Psoas muscle (tissue), 8 donors: ENCODE results near the gene JAML. TPM values are rescaled to one million over a fixed set of nuclear protein-coding genes. Genes with fewer than 3 reads are reported as not detected.
"Not testable (repeated sequence)": the region's sequence is repeated elsewhere in the genome, so short reads cannot be mapped to it uniquely, and the experiment has no call there.

Experiments
- ATAC-seq, 4 donors: fragments of 200-7000 bp; cut with Tn5 transposase; one replicate each; pipeline ENCODE4 v1.9.1; 2020; ENCODE audit warnings: moderate library complexity in 3 of 4, mild to moderate bottlenecking in 2 of 4
- DNase-seq, 2 donors: peaks; one replicate each; pipeline ENCODE4 v3.0.0-alpha.2; 2020
- H3K27ac ChIP-seq: fragments of 200-600 bp; one replicate; pipeline ENCODE4 v1.8.0; 2022
- H3K27me3 ChIP-seq, 3 donors: fragments of 200-600 bp in 1 of 3; one replicate each; pipeline versions ENCODE4 v1.6.1 to v1.8.0; 2013 to 2022; ENCODE audit warnings: low read length in 2 of 3, mild to moderate bottlenecking in 2 of 3, moderate library complexity in 1 of 3; ENCODE audit not compliant: insufficient read depth in 3 of 3
- H3K36me3 ChIP-seq, 2 donors: fragments of 200-600 bp in 1 of 2; one replicate each; pipeline versions ENCODE4 v1.6.1 to v1.8.0; 2013 to 2022; ENCODE audit warnings: low read depth in 1 of 2, mild to moderate bottlenecking in 1 of 2, moderate library complexity in 1 of 2; ENCODE audit not compliant: insufficient read depth in 1 of 2
- H3K4me1 ChIP-seq: fragments of 200-600 bp; one replicate; pipeline ENCODE4 v1.8.0; 2022
- H3K4me3 ChIP-seq: fragments of 200-600 bp; one replicate; pipeline ENCODE4 v1.8.0; 2022; ENCODE audit warnings: mild to moderate bottlenecking
- H3K9me3 ChIP-seq: fragments of 200-600 bp; one replicate; pipeline ENCODE4 v1.8.0; 2022
- whole genome bisulfite sequencing, 3 donors: extraction: QIAGEN DNeasy Blood & Tissue Kit; methylation state at CpG; one replicate each; pipeline versions ENCODE4 v1.1.6 to v1.1.7; 2013; 5-methylcytosine and 5-hydroxymethylcytosine counted together
- intact Hi-C, 2 donors: fragments of 100-400 bp; cut with DNase I; formaldehyde crosslinking; loops; one replicate each; pipeline versions ENCODE4 v1.11.0 to v1.14.2; 2022
- polyA plus RNA-seq, 3 donors: library from polyadenylated mRNA; stranded (reverse); fragments of 200-250 nt; gene quantifications; one replicate each; pipeline ENCODE4 v1.2.3, GENCODE V29; 2013
- total RNA-seq, 4 donors: library from RNA; stranded (reverse); fragmentation: NEBNext Ultra II Directional in 2 of 4; extraction: Animal tissue kit (Norgen Biotek cat#: 25700) in 2 of 4; gene quantifications; one replicate each; pipeline versions ENCODE4 v1.2.1 to v1.2.4, GENCODE V29; 2021 to 2023
- TF ChIP-seq, protein P1 (sequence below): fragments of 200-600 bp; IDR thresholded peaks from one replicate; pipeline ENCODE4 v1.8.0; 2022; ENCODE audit warnings: antibody characterized with exemption
- donor health status: healthy with polysubstance abuse.
- donor health status: DM: no; HTN: no; CAD: no; lungs with moderate emphysema.
- donor health status: Bipolar disorder and iron deficiency.
- donor health status: healthy.
- donor health status: DM: yes; HTN: yes; CAD: no.
- donor health status: DM: no; HTN: no; CAD: no.
- donor health status: DM: no; HTN: no; CAD: no.
- donor health status: DM: yes; HTN: yes; CAD: no.

The JAML gene
- total and polyA plus RNA-seq, 7 donors, result 0.21 to 1.8 (median 0.48) TPM

DNA sequence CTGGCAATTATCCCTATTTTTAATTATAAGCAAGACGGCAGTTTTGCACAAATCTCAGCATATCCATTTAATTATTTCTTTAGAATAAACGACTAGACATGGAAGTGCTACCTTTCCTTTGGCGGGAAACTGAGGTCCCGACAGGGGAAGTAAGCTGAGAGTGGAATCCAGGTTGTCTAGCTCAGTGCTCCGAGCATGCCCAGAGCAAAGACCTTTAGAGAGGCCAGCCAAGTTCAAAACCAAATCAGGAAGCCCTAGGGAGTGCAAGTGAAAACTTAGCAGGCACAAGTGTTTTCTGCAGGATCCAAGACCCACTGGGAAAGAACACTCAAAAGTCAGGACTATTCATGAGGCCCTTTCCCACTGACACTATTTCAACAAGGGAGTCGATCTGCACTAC lies 25.7 kb downstream of the JAML start:
- H3K4me1 ChIP-seq, result peaks cover 16% of the 10 kb centered on the region
- H3K4me3 ChIP-seq, result no peak overlapping the region
- DNase-seq (no peak), ATAC-seq (no peak)
- no peaks in the 10 kb centered on the region for H3K27me3 ChIP-seq
- H3K9me3 ChIP-seq, result no peaks in the 10 kb centered on the region
- intact Hi-C loops, result loop anchor here (2.0 to 5.0 kb wide), 4 partner anchors 153 to 368 kb away; partner anchors contain the start of gene IFT46 (in 1 of the 2)
- no peak overlapping the region for H3K27ac ChIP-seq
- TF ChIP-seq, protein P1, sequence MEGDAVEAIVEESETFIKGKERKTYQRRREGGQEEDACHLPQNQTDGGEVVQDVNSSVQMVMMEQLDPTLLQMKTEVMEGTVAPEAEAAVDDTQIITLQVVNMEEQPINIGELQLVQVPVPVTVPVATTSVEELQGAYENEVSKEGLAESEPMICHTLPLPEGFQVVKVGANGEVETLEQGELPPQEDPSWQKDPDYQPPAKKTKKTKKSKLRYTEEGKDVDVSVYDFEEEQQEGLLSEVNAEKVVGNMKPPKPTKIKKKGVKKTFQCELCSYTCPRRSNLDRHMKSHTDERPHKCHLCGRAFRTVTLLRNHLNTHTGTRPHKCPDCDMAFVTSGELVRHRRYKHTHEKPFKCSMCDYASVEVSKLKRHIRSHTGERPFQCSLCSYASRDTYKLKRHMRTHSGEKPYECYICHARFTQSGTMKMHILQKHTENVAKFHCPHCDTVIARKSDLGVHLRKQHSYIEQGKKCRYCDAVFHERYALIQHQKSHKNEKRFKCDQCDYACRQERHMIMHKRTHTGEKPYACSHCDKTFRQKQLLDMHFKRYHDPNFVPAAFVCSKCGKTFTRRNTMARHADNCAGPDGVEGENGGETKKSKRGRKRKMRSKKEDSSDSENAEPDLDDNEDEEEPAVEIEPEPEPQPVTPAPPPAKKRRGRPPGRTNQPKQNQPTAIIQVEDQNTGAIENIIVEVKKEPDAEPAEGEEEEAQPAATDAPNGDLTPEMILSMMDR, result no peak
- no peaks in the 10 kb centered on the region for H3K36me3 ChIP-seq
- WGBS, 3 donors, result 53 to 68% (median 56%) methylated on average over 6 of the region's 6 CpGs

DNA sequence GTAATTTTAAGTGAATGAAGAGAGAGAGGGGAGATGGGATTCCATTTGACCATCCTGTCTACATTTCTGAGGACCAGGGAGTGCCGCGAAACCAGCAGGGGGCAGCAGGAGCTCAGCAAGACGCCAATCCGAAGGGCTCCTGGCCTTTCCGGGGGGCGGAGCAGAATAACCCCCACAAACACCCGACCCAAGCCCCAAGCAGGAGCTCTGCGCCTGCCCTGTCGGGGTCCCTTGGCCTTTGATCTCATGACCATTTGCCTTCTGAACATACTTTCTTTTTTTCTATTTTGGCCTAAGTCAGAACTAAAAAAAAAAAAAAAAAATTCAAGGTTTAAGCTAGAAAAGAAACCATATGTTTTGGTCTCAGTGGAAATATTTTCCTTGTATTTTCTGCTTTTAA lies 26.4 kb downstream of the JAML start:
- H3K27ac ChIP-seq, result no peak overlapping the region
- no peaks in the 10 kb centered on the region for H3K36me3 ChIP-seq
- WGBS, 3 donors, result 1 to 3% (median 2%) methylated on average over 9 of the region's 9 CpGs
- peak in 2 of 4 donors; percentile 32 to 55 for ATAC-seq
- intact Hi-C loops, result loop anchor here (2.0 to 5.0 kb wide), 4 partner anchors 154 to 369 kb away; partner anchors contain the start of gene IFT46 (in 1 of the 2)
- no peaks in the 10 kb centered on the region for H3K27me3 ChIP-seq
- peak; percentile 80 to 89 for DNase-seq
- no peaks in the 10 kb centered on the region for H3K9me3 ChIP-seq
- H3K4me3 ChIP-seq, result peak overlapping the region; percentile 43
- TF ChIP-seq, protein P1, result peak; percentile 93
- peaks cover 20% of the 10 kb centered on the region for H3K4me1 ChIP-seq

DNA sequence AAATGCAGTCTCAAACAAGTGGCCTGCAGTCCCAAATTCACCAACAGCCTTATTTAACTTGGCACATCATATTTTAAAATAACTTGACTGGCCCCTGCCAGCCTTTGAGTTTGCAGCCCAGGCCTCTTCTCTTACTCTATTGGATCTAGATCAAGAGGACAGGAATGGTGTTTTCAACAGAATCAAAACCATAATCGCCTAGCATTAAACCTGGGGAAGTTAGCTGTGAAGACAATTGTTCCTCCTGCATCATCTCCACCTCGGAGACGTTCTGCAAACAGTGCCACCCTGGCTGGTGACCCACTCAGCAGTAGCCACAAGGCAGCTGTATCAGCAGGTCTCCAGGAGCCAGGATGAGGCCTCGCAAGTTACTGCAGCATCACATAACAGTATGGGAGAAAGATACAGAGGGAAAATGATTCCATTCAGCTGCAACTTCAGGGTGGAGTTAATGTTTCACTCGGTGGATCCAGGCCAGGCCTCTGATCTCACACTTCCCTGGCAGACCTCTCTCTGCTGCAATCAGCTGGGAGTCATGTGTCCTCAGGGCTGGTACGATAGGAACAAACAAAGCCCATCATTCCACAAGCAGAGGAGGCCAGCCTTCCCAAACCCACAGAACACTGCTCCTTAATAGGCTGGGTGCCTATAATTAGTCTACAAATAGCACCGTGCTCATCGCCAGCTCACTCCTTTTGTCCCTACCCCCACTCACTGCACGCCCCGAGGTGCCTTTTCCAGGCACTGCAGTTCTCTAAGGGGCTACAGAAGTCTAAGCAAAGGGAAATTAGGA lies 29.8 kb downstream of the JAML start:
- TF ChIP-seq, protein P1, result no peak
- H3K27ac ChIP-seq, result peak overlapping the region; percentile 66
- no peak overlapping the region for H3K4me3 ChIP-seq
- H3K9me3 ChIP-seq, result no peaks in the 10 kb centered on the region
- intact Hi-C loops, result loop anchor here (5.0 kb wide), 3 partner anchors 157 to 372 kb away; partner anchors contain the start of gene IFT46 (in 1 of the 2)
- WGBS, 3 donors, result 14 to 19% (median 16%) methylated on average over 10 of the region's 10 CpGs
- ATAC-seq (peak; percentile 95 to 98 (median 97)), DNase-seq (peak; percentile 84 to 91)
- peaks cover 20% of the 10 kb centered on the region for H3K4me1 ChIP-seq
- no peaks in the 10 kb centered on the region for H3K36me3 ChIP-seq
- H3K27me3 ChIP-seq, result no peaks in the 10 kb centered on the region

DNA sequence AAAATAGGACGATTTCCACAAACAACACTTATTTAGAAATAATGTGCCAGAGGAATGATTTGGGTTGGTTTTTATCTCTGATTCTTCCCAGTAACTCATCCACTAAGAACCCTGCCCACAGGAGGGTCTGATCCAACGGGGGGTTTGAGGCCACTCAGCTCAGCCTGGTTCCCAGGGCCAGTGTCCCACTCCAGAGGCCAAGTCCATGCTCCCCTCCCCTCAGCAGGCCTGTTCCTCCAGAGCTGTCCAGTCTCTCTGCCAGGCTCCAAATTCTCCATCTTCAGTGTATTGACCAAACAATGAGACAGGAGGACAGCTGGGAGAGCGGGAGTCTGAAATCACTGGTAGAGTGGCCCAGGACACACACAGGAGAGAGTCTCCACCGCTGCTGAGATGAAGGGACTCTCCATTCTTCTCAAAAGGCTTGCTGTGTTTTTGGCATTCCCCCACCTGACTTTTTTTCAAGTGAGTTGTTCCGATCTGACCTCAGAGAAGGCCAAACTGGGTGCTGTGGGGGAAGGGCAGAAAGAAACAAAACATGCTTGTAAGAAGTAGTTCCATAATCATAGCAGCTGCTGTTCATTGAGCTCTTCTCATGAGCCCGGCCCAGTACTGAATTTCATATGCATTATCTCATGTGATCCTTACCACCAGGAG lies 30.8 kb downstream of the JAML start:
- TF ChIP-seq, protein P1, result no peak
- Histone ChIP-seq H3K4me3 (no peak overlapping the region), H3K4me1 (peaks cover 20% of the 10 kb centered on the region), H3K9me3 (no peaks in the 10 kb centered on the region), H3K27me3 (no peaks in the 10 kb centered on the region), H3K36me3 (no peaks in the 10 kb centered on the region), H3K27ac (peak overlapping the region; percentile 66)
- ATAC-seq (no peak), DNase-seq (no peak)
- 36 to 64% (median 52%) methylated on average over 6 of the region's 6 CpGs for WGBS, 3 donors
- intact Hi-C loops, result no loop called here

- H3K27me3 ChIP-seq, ATAC-seq, DNase-seq, intact Hi-C loops, H3K9me3 ChIP-seq, H3K27ac ChIP-seq, H3K4me3 ChIP-seq, H3K36me3 ChIP-seq: not testable (repeated sequence)
- 93 to 95% (median 94%) methylated on average over 5 of the region's 5 CpGs for WGBS, 3 donors
- peaks cover 17% of the 10 kb centered on the region for H3K4me1 ChIP-seq
Observed at GRCh38 chr11:118192817-118193216, 32.0 kb downstream of the JAML start.

GRCh38 chr11:118190942-118191506 lies 33.8 kb downstream of the JAML start:
- H3K4me1 ChIP-seq, result peaks cover 17% of the 10 kb centered on the region
- H3K27ac ChIP-seq, H3K4me3 ChIP-seq, DNase-seq, intact Hi-C loops, H3K9me3 ChIP-seq, H3K27me3 ChIP-seq, H3K36me3 ChIP-seq, ATAC-seq: not testable (repeated sequence)
- WGBS, 3 donors, result 47 to 97% (median 73%) methylated on average over 2 of the region's 2 CpGs
